HepG2 (cell line): ENCODE measurements around the gene SEBOX.

ENCODE experiments used
- HOXA7 ChIP-seq: sonication (generic); formaldehyde crosslinking; IDR thresholded peaks from 2 replicates; pipeline ENCODE4 v1.8.1; 2022; ENCODE audit warnings: mild to moderate bottlenecking, missing genetic modification reagents, moderate library complexity
- POLR2AphosphoS5 ChIP-seq: IDR thresholded peaks from 2 replicates; pipeline ENCODE4 v1.6.1; 2012; ENCODE audit warnings: low read depth, low read length
- TAF1 ChIP-seq: sonication (generic); formaldehyde crosslinking; IDR thresholded peaks from 2 replicates; pipeline ENCODE4 v1.4.0; 2020; ENCODE audit warnings: missing genetic modification reagents
- ZFP82 ChIP-seq: sonication (generic); formaldehyde crosslinking; IDR thresholded peaks from 2 replicates; pipeline ENCODE4 v1.5.1; 2020; ENCODE audit warnings: mild to moderate bottlenecking, missing genetic modification reagents, borderline replicate concordance
- ZNF780A ChIP-seq: sonication (generic); formaldehyde crosslinking; IDR thresholded peaks from 2 replicates; pipeline ENCODE4 v1.8.0; 2022; ENCODE audit warnings: mild to moderate bottlenecking, missing genetic modification reagents, moderate library complexity
- ZSCAN21 ChIP-seq: sonication (generic); formaldehyde crosslinking; IDR thresholded peaks from 2 replicates; pipeline ENCODE4 v1.8.0; 2022; ENCODE audit warnings: mild to moderate bottlenecking, missing genetic modification reagents, moderate library complexity, borderline replicate concordance
- TF ChIP-seq, protein P1 (sequence below): IDR thresholded peaks from 2 replicates; pipeline ENCODE4 v1.6.1; 2012; ENCODE audit warnings: inconsistent platforms
- TF ChIP-seq, protein P2 (sequence below): sonication (generic); formaldehyde crosslinking; IDR thresholded peaks from 2 replicates; pipeline ENCODE4 v1.5.0; 2020; ENCODE audit warnings: mild to moderate bottlenecking, missing genetic modification reagents, moderate library complexity

DNA sequence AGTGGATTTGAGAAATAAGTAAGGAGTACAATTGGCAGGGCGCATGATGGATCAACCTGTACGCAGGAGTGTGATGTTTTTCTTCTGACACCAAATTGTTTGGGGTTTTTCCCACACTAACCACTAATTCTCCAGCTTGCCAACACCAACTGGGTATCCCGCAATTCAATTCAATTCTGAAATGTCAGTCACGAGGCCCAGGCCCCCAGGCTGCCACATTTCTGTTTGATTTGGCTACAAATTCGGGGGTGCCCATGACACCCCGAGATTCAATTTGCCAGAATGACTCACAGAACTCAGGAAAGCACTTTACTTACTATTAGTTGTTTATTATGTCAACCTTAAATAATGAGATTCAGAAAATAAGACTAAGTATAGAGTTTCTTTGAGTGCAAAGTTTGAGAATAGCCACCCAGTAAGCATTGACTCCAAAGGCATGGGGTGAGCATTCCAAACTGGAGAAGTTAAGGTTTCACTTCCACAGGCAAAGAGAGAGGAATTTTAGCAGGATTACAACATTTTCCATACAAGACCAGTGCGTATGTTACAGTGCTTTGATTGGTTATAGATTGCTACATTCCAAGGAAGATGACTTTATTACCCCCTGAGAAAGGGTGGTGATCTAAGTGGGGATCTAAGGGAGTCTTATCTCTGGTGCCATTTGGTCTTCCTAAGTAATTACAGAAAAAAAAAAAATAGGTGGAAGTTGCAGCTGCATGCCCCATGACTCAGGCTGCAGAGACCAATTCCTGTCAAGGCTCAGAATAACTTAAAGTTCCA lies 29.5 kb upstream of the SEBOX start:
- no peak for TF ChIP-seq TAF1 (CRISPR knock-in tag)
- TF ChIP-seq ZNF780A (CRISPR knock-in tag) = no peak
- TF ChIP-seq, protein P1, sequence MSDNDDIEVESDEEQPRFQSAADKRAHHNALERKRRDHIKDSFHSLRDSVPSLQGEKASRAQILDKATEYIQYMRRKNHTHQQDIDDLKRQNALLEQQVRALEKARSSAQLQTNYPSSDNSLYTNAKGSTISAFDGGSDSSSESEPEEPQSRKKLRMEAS = no peak
- no peak for TF ChIP-seq ZSCAN21
- no peak for TF ChIP-seq POLR2AphosphoS5
- no peak for TF ChIP-seq ZFP82 (CRISPR knock-in tag)
- no peak for TF ChIP-seq HOXA7
- TF ChIP-seq, protein P2, sequence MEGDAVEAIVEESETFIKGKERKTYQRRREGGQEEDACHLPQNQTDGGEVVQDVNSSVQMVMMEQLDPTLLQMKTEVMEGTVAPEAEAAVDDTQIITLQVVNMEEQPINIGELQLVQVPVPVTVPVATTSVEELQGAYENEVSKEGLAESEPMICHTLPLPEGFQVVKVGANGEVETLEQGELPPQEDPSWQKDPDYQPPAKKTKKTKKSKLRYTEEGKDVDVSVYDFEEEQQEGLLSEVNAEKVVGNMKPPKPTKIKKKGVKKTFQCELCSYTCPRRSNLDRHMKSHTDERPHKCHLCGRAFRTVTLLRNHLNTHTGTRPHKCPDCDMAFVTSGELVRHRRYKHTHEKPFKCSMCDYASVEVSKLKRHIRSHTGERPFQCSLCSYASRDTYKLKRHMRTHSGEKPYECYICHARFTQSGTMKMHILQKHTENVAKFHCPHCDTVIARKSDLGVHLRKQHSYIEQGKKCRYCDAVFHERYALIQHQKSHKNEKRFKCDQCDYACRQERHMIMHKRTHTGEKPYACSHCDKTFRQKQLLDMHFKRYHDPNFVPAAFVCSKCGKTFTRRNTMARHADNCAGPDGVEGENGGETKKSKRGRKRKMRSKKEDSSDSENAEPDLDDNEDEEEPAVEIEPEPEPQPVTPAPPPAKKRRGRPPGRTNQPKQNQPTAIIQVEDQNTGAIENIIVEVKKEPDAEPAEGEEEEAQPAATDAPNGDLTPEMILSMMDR (CRISPR knock-in tag) = no peak
